NCI-H510A (cell line): ENCODE measurements around the gene AP3D1.
"Not testable (repeated sequence)": the region's sequence is repeated elsewhere in the genome, so short reads cannot be mapped to it uniquely, and the experiment has no call there.

Source experiments
- DNase-seq: peaks from one replicate; lab custom pipeline; 2025; lab: John Stamatoyannopoulos, UW

Gene AP3D1

GRCh38 chr19:2149980-2150793 is 1.2 kb downstream of the AP3D1 start:
- no peak for DNase-seq

GRCh38 chr19:2148482-2149135 is 2.8 kb downstream of the AP3D1 start:
- DNase-seq: no peak

- DNase-seq: no peak
Observed at GRCh38 chr19:2145831-2146241, 5.5 kb downstream of the AP3D1 start.

- no peak for DNase-seq
Observed at GRCh38 chr19:2144190-2144589, 7.2 kb downstream of the AP3D1 start.

- no peak for DNase-seq
Observed at GRCh38 chr19:2142173-2142829, 9.1 kb downstream of the AP3D1 start.

GRCh38 chr19:2140138-2140569 is 11.2 kb downstream of the AP3D1 start:
- no peak for DNase-seq

GRCh38 chr19:2139385-2140137 is 11.8 kb downstream of the AP3D1 start:
- DNase-seq: no peak

- no peak for DNase-seq
Observed at GRCh38 chr19:2138061-2138728, 13.2 kb downstream of the AP3D1 start.

GRCh38 chr19:2136796-2137195 is 14.6 kb downstream of the AP3D1 start:
- DNase-seq: no peak

GRCh38 chr19:2135474-2136402 is 15.6 kb downstream of the AP3D1 start:
- DNase-seq: no peak

- no peak for DNase-seq
Observed at GRCh38 chr19:2132731-2133490, 18.5 kb downstream of the AP3D1 start.

- DNase-seq: no peak
Observed at GRCh38 chr19:2132191-2132590, 19.2 kb downstream of the AP3D1 start.

GRCh38 chr19:2131012-2131975 is 20.1 kb downstream of the AP3D1 start:
- DNase-seq: not testable (repeated sequence)

- DNase-seq: no peak
Observed at GRCh38 chr19:2129892-2130770, 21.2 kb downstream of the AP3D1 start.

- no peak for DNase-seq
Observed at GRCh38 chr19:2129486-2129885, 21.9 kb downstream of the AP3D1 start.

GRCh38 chr19:2129022-2129421 is 22.3 kb downstream of the AP3D1 start:
- no peak for DNase-seq

GRCh38 chr19:2128252-2128651 is 23.1 kb downstream of the AP3D1 start:
- DNase-seq: not testable (repeated sequence)

GRCh38 chr19:2127758-2128157 is 23.6 kb downstream of the AP3D1 start:
- no peak for DNase-seq
